DMS53 (cell line): ENCODE measurements around the gene NKAIN2.
"Not testable (repeated sequence)": the region's sequence is repeated elsewhere in the genome, so short reads cannot be mapped to it uniquely, and the experiment has no call there.

Experiments
- DNase-seq: peaks from one replicate; lab custom pipeline; 2025; lab: John Stamatoyannopoulos, UW

Gene NKAIN2

DNA sequence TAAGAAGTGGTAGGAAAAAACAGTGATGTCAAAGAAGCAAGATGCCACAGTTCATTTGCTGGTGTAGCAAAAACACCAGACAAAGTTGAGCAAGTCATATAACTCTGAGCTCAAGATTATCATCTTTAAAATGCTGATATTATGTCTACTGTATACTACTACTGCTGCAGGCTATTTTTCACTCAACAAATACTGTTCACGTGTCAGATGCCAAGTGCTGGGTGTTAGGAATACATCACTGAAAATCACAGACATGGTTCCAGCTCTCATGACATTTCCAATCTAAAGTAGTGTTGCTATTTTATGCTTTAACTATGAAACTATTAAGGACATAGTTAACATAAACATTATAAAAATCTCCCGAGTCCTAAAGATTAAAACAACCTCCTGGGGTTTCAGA lies 163.0 kb downstream of the NKAIN2 start:
- no peak for DNase-seq

GRCh38 chr6:123967905-123968304 lies 164.2 kb downstream of the NKAIN2 start:
- peak; percentile 91 for DNase-seq

DNA sequence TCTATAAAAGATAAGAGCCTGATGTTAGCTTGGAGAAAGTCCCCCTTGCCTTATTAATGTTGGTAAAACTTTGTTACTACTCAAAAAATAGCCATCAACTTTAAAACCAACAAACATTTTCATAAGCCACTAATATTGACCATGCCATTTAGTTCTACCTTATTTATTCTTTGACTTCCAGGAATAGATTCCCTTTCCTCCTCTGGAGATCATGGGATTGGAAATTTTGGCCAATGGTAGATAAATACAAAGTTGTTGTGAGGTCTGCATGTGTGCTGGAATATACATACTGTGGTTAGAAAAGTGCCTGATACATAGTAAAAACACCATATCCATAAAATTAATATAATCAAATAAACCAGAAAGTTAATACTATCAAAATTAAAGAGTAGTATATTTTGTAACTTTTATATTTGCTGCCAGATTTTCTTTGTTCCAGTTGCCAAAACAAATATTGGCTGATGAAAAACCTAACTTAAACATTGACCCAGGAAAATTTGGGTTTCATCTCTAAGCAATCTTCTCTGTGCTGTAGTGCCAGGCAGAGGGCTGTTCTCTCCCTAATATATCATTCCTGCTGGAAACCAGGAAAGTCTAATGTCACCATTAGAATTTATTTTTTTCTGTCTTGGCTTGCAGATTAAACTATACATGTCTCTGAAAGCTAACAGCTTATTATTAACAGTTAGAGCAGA lies 169.1 kb downstream of the NKAIN2 start:
- no peak for DNase-seq

GRCh38 chr6:123980311-123980710 lies 176.6 kb downstream of the NKAIN2 start:
- no peak for DNase-seq

GRCh38 chr6:123986938-123987337 lies 183.3 kb downstream of the NKAIN2 start:
- DNase-seq, result no peak

DNA sequence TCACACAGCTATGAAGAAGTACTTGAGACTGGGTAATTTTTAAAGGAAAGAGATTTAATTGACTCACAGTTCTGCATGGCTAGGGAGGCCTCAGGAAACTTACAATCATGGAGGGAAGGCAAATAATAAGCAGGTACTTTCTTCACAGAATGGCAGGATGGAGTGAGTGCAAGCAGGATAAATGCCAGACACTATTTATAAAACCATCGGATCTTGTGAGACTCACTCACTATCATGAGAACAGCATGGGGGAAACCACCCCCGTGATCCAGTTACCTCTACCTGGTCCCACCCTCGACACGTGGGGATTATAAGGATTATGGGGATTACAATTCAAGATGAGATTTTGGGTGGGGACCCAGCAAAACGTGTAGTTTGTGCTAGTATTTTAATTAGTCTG lies 186.3 kb downstream of the NKAIN2 start:
- DNase-seq, result not testable (repeated sequence)

DNA sequence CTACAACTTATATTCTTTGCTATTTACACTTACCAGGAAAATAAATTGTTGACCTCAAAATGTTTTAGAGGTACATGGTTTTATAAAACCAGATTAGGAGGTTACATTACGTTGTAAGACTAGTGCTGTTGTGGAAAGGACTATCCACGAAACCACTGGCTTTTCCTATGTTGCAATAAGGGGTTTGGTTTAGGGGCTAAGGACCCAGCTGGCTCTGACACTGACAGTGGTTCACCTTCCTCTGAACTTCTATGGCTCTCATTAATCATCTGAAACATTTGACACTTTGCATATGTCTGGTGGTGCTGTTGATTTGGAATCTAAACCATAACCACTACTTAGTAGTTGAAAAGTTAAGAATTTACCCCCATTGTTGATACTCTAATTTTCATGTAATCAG lies 186.7 kb downstream of the NKAIN2 start:
- no peak for DNase-seq

- DNase-seq, result peak; percentile 86
Measured at GRCh38 chr6:123994168-123994567, 190.5 kb downstream of the NKAIN2 start.

GRCh38 chr6:123994891-123995635 lies 191.4 kb downstream of the NKAIN2 start:
- DNase-seq, result peak; percentile 67

- peak; percentile 87 for DNase-seq
Measured at GRCh38 chr6:123997223-123997622, 193.6 kb downstream of the NKAIN2 start.

DNA sequence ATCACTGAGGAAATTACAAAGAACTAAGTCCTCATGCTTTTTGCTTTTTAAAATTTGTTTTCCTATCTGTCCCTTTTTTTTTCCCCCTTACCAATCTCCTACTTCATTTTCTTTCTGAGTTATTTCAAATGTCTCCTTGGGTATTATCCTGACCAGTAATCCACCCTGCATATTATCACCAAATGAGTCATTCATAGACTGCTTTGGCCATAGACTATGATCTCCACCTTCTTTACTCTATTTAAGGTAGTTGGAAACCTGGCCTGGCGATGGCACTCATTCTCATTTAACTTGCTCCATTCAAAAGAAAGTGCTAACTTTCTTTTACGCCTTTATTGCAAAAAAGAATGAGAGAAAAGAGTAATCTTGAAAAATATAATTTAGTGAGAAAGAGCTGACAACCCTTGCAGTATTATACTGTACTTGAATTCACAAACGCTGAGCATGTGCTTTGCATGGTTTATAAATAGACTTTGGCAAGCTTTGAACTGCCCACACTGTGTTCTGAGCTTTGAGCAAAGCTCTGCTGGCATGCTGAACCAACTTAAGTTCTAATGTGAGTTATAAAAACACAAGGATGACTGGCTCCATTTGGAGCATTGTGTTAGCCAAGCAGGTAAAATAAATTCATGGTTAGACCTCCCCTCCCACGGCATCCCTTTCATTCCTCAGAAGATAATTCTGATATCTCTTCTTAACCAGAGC lies 198.9 kb downstream of the NKAIN2 start:
- no peak for DNase-seq

DNA sequence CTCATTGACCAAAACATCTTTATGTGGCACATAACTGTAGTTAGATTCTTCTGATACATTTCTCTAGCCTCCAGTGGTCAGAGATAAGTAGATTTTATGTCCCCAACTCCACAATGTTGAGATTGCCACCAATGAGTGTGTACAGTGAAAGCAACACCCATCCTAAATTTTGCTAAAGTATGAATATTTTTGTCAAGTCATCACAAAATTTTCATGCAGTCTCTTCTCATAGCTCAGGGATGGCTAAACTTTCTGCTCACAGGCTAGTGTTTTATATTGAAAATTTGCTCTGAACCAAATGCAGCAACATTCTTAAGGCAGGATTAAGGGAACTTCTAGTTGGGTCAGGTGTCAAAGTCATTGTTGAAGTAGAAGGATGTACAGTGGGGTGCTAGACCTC lies 203.6 kb downstream of the NKAIN2 start:
- DNase-seq, result no peak

- peak; percentile 74 for DNase-seq
Measured at GRCh38 chr6:124008000-124008987, 204.6 kb downstream of the NKAIN2 start.

DNA sequence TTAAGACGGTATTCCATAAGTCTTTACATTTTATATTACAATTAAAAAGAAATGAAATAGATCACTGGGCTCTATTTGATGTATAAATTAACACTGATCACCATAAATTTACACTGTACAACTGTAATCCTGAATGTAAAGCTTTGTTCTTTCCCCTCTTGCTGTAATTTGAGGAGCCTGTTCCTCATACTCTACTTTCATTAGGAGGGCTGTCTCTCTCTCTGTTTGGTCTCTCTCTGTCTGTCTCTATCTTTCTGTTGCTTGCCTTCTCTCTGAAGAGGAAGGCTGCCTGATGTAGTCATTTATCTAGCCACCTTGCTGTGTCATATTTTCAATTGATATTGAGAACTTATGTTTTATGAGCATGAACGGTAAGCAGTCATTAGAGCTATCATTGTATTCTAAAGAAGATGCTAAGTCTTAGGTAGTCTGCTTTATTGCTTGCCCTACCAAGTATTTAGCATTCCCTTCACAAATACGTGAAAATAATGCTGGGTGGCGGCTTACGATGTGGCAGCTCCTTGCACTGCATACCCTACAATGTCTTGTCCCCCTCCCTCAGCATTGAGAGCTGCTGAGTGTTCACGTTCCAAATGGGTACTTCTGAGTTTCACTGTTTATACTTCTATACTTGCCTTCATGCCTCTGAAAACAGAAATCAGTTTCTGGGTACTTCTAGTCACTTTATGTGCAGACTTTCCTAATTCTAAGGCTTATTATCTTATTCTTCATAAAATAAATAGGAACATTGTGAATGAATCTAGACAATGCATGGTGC lies 205.5 kb downstream of the NKAIN2 start:
- DNase-seq, result no peak

- DNase-seq, result no peak
Measured at GRCh38 chr6:124010574-124010973, 206.9 kb downstream of the NKAIN2 start.

DNA sequence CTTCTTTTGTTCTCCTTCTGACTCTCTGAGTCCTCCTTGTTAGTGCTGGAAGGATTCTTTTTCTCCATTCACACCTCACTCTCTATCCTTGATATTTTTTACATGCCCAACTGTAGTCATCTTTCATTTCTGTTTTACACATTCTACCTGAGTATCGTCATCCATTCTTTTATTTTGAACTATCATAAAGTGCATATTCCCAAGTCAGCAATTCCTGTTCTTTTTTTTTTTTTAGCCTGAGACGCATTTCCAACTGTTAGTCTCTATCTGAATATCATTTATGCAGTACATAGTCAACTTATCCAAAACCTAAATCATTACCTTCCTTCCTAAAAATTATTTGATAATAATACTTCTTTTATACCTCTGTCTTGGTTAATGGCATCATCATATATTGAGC lies 207.5 kb downstream of the NKAIN2 start:
- DNase-seq, result no peak

DNA sequence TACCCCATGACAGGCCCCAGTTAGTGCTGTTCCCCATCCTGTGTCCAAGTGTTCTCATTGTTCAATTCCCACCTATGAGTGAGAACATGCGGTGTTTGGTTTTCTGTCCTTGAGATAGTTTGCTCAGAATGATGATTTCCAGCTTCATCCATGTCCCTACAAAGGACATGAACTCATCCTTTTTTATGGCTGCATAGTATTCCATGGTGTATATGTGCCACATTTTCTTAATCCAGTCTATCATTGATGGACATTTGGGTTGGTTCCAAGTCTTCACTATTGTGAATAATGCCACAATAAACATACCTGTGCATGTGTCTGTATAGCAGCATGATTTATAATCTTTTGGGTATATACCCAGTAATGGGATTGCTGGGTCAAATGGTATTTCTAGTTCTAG lies 218.4 kb downstream of the NKAIN2 start:
- DNase-seq, result not testable (repeated sequence)

DNA sequence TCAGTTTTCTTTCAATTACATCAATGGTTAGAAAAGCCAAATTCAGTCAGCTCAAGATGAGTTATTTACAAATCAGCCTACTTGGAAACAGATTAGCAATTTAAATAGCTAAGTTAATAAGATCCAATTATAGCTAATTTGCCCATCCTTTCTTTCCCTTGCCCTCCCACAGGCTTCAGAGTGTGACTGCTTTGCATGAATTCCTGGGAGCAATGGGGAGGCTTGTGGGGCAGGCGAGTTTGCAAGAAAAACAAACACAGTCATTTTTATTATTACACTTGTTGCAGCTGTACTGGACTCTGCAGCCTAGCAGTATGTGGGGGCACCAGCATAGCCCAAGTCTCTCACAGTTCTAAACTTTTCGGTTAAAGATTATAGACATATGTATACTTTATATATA lies 219.0 kb downstream of the NKAIN2 start:
- DNase-seq, result no peak

GRCh38 chr6:124026694-124027093 lies 223.0 kb downstream of the NKAIN2 start:
- peak; percentile 6 for DNase-seq

DNA sequence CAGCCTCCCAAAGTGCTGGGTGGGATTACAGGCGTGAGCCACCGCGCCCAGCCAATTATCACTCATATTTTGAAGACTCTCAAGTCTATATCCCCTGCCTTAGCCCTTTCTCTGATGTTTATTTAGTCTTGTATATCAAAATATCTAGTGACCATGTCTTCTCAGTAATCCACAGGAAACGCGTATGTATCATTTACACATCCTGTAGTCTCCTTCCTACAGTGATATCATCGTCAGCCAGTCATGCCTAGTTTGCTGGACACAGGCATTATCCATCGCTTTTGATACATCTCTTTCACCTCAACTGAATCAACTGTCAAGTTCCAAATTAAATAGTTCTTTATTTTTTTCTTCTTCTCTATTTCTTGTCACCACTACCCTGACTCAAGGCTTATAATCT lies 223.7 kb downstream of the NKAIN2 start:
- peak; percentile 22 for DNase-seq

GRCh38 chr6:124028117-124028516 lies 224.5 kb downstream of the NKAIN2 start:
- peak; percentile 15 for DNase-seq
